Muscle of back (tissue), 11 donors: Measurements from ENCODE around the gene EFCAB6. TPM values are rescaled to one million over a fixed set of nuclear protein-coding genes. Genes with fewer than 3 reads are reported as not detected.

ENCODE experiments used
- DNase-seq, 3 donors: peaks; one replicate each; pipeline versions ENCODE4 v3.0.0 to v3.0.0-alpha.2; 2013
- polyA plus RNA-seq, 10 donors: library from polyadenylated mRNA; unstranded; fragments of 120-200 nt; gene quantifications; one replicate each; pipeline ENCODE4 v1.2.1, GENCODE V29; 2013; ENCODE audit not compliant: insufficient read length in 10 of 10

The EFCAB6 gene
- polyA plus RNA-seq, 10 donors: 0.61 to 1.3 (median 0.80) TPM

- no peak for DNase-seq
Observed at GRCh38 chr22:43819421-43819921, 7.4 kb upstream of the EFCAB6 start.

GRCh38 chr22:43818981-43819380, 6.9 kb upstream of the EFCAB6 start:
- no peak for DNase-seq

- DNase-seq: no peak
Observed at GRCh38 chr22:43817402-43817801, 5.3 kb upstream of the EFCAB6 start.

- DNase-seq: no peak
Observed at GRCh38 chr22:43814264-43814663, 2.2 kb upstream of the EFCAB6 start.

- no peak for DNase-seq
Observed at GRCh38 chr22:43812890-43813289, 785 bp upstream of the EFCAB6 start.

GRCh38 chr22:43811777-43812148, 342 bp downstream of the EFCAB6 start:
- no peak for DNase-seq

GRCh38 chr22:43802897-43803495, 9.1 kb downstream of the EFCAB6 start:
- DNase-seq: no peak

- DNase-seq: no peak
Observed at GRCh38 chr22:43800970-43801369, 11.1 kb downstream of the EFCAB6 start.

- no peak for DNase-seq
Observed at GRCh38 chr22:43798492-43798891, 13.6 kb downstream of the EFCAB6 start.

- DNase-seq: peak; percentile 36 to 60 (median 38)
Observed at GRCh38 chr22:43796567-43796966, 15.5 kb downstream of the EFCAB6 start.

- DNase-seq: no peak
Observed at GRCh38 chr22:43795320-43795719, 16.8 kb downstream of the EFCAB6 start.

- DNase-seq: no peak
Observed at GRCh38 chr22:43792905-43793304, 19.2 kb downstream of the EFCAB6 start.

- DNase-seq: peak in 1 of 3 donors; percentile 61
Observed at GRCh38 chr22:43789452-43789851, 22.7 kb downstream of the EFCAB6 start.

GRCh38 chr22:43783777-43784176, 28.3 kb downstream of the EFCAB6 start:
- DNase-seq: no peak

GRCh38 chr22:43782448-43782847, 29.7 kb downstream of the EFCAB6 start:
- DNase-seq: no peak

- peak; percentile 11 to 35 (median 16) for DNase-seq
Observed at GRCh38 chr22:43777286-43777685, 34.8 kb downstream of the EFCAB6 start.

GRCh38 chr22:43776081-43776670, 35.9 kb downstream of the EFCAB6 start:
- DNase-seq: no peak

- DNase-seq: no peak
Observed at GRCh38 chr22:43774318-43774915, 37.7 kb downstream of the EFCAB6 start.

- DNase-seq: no peak
Observed at GRCh38 chr22:43772831-43773230, 39.3 kb downstream of the EFCAB6 start.

GRCh38 chr22:43755452-43755851, 56.7 kb downstream of the EFCAB6 start:
- DNase-seq: no peak

GRCh38 chr22:43755011-43755410, 57.1 kb downstream of the EFCAB6 start:
- no peak for DNase-seq

- no peak for DNase-seq
Observed at GRCh38 chr22:43754176-43754575, 57.9 kb downstream of the EFCAB6 start.

GRCh38 chr22:43753688-43754087, 58.4 kb downstream of the EFCAB6 start:
- no peak for DNase-seq
